Measurements from ENCODE around the gene BCO2. TPM values are rescaled to one million over a fixed set of nuclear protein-coding genes. Genes with fewer than 3 reads are reported as not detected.

Gene BCO2
- 1 to 10 TPM; 3.2 to 9.1 TPM for total RNA-seq

- no peaks in the 10 kb centered on the region for H3K27me3 ChIP-seq (replicated peaks; ENCODE audit: insufficient read depth)
- no peaks in the 10 kb centered on the region for H3K4me1 ChIP-seq (replicated peaks)
- TF ChIP-seq POLR2A (IDR thresholded peaks at IDR 0.05), result no peak
- TF ChIP-seq POLR2AphosphoS5 (IDR thresholded peaks at IDR 0.05), result peak; percentile 31
- TF ChIP-seq CTCF (IDR thresholded peaks at IDR 0.05), result peak; percentile 38 to 90 (median 58)
- no peaks in the 10 kb centered on the region for H3K36me3 ChIP-seq
- H3K27ac ChIP-seq, result peak within 1 kb of the TSS; percentile 28 to 34
- 5% methylated on average over 11 of the region's 11 CpGs for WGBS
- H3K4me3 ChIP-seq, result peak within 1 kb of the TSS; percentile 11 to 17
- intact Hi-C loops (cut with DNase I), result loop anchor here (5.0 kb wide), 1 partner anchor 58 kb away; no protein-coding TSS in a partner anchor
- peak; percentile 57 for DNase-seq (ENCODE audit: low spot score)
- H3K9me3 ChIP-seq, result no peaks in the 10 kb centered on the region
Observed at GRCh38 chr11:112174789-112175598, at the start of gene BCO2. BCO2 (plus strand) TSS chr11:112175512; CDS start chr11:112175602, 90 bp downstream.

GRCh38 chr11:112127056-112127455 lies 48.3 kb upstream of the BCO2 start:
- DNase-seq (ENCODE audit: low spot score), result no peak
- Histone ChIP-seq H3K27ac (no peak overlapping the region), H3K4me3 (no peak overlapping the region), H3K36me3 (no peaks in the 10 kb centered on the region), H3K4me1 (replicated peaks) (no peaks in the 10 kb centered on the region), H3K9me3 (no peaks in the 10 kb centered on the region), H3K27me3 (replicated peaks; ENCODE audit: insufficient read depth) (no peaks in the 10 kb centered on the region)
- WGBS, result 99% methylated on average over 2 of the region's 2 CpGs
- TF ChIP-seq CTCF (IDR thresholded peaks at IDR 0.05) (no peak), POLR2A (IDR thresholded peaks at IDR 0.05) (no peak)
- intact Hi-C loops (cut with DNase I), result no loop called here

- Histone ChIP-seq H3K36me3 (no peaks in the 10 kb centered on the region), H3K9me3 (no peaks in the 10 kb centered on the region), H3K4me1 (replicated peaks) (no peaks in the 10 kb centered on the region), H3K4me3 (no peak overlapping the region), H3K27ac (no peak overlapping the region), H3K27me3 (replicated peaks; ENCODE audit: insufficient read depth) (no peaks in the 10 kb centered on the region)
- 41% methylated on average over 3 of the region's 3 CpGs for whole genome bisulfite sequencing
- DNase-seq (ENCODE audit: low spot score), result peak; percentile 50
- intact Hi-C loops (cut with DNase I), result no loop called here
- TF ChIP-seq CTCF (IDR thresholded peaks at IDR 0.05) (no peak), POLR2A (IDR thresholded peaks at IDR 0.05) (no peak), POLR2AphosphoS5 (IDR thresholded peaks at IDR 0.05) (no peak)
Observed at GRCh38 chr11:112128483-112129121, 46.7 kb upstream of the BCO2 start.

GRCh38 chr11:112129656-112130055 lies 45.7 kb upstream of the BCO2 start:
- H3K36me3 ChIP-seq, result no peaks in the 10 kb centered on the region
- no peak for TF ChIP-seq POLR2A (IDR thresholded peaks at IDR 0.05)
- TF ChIP-seq POLR2AphosphoS5 (IDR thresholded peaks at IDR 0.05), result no peak
- TF ChIP-seq CTCF (IDR thresholded peaks at IDR 0.05), result no peak
- no peaks in the 10 kb centered on the region for H3K4me1 ChIP-seq (replicated peaks)
- no peaks in the 10 kb centered on the region for H3K9me3 ChIP-seq
- 86% methylated on average over 5 of the region's 5 CpGs for WGBS
- no peaks in the 10 kb centered on the region for H3K27me3 ChIP-seq (replicated peaks; ENCODE audit: insufficient read depth)
- intact Hi-C loops (cut with DNase I), result no loop called here
- no peak overlapping the region for H3K27ac ChIP-seq
- no peak overlapping the region for H3K4me3 ChIP-seq
- no peak for DNase-seq (ENCODE audit: low spot score)

All from prostate gland (tissue), 2 donors.